Osteocyte (in vitro differentiated cells): ENCODE results near the gene TMEM94. TPM values are rescaled to one million over a fixed set of nuclear protein-coding genes. Genes with fewer than 3 reads are reported as not detected.
A peak's percentile ranks its signal among the peaks of the same experiment; 100 is the strongest.

ENCODE experiments used
- DNase-seq: peaks from one replicate; pipeline ENCODE4 v3.0.0; 2021; ENCODE audit warnings: mixed read lengths; ENCODE audit not compliant: unreplicated experiment; ENCODE audit errors: extremely low spot score
- H3K27ac Mint-ChIP-seq: one replicate; pipeline ENCODE4 v1.8.0; 2021; ENCODE audit warnings: mild to moderate bottlenecking, mixed read lengths; ENCODE audit not compliant: unreplicated experiment
- H3K27me3 Mint-ChIP-seq: one replicate; pipeline ENCODE4 v1.8.0; 2021; ENCODE audit warnings: mixed read lengths; ENCODE audit not compliant: unreplicated experiment
- H3K36me3 Mint-ChIP-seq: one replicate; pipeline ENCODE4 v1.8.0; 2021; ENCODE audit warnings: mixed read lengths; ENCODE audit not compliant: unreplicated experiment
- H3K4me1 Mint-ChIP-seq: one replicate; pipeline ENCODE4 v1.8.0; 2021; ENCODE audit warnings: mixed read lengths; ENCODE audit not compliant: unreplicated experiment
- H3K4me3 Mint-ChIP-seq: one replicate; pipeline ENCODE4 v1.8.0; 2021; ENCODE audit warnings: mild to moderate bottlenecking, moderate library complexity, mixed read lengths; ENCODE audit not compliant: unreplicated experiment
- H3K9me3 Mint-ChIP-seq: one replicate; pipeline ENCODE4 v1.8.0; 2021; ENCODE audit warnings: mixed read lengths; ENCODE audit not compliant: unreplicated experiment
- CTCF ChIP-seq: fragments of 200-600 bp; sonication (generic); IDR thresholded peaks from 2 replicates; pipeline ENCODE4 v1.5.0; 2021; ENCODE audit warnings: antibody characterized with exemption, mild to moderate bottlenecking, moderate library complexity
- total RNA-seq: library from RNA; stranded (reverse); gene quantifications from 2 replicates; pipeline ENCODE4 v1.2.1, GENCODE V29; 2021

The TMEM94 gene
- total RNA-seq, 1 donor from 2014 or later, result 78.4 TPM

GRCh38 chr17:75525806-75526554 lies 69.5 kb downstream of the TMEM94 start:
- Mint-ChIP-seq H3K9me3 (no peaks in the 10 kb centered on the region), H3K4me3 (peak overlapping the region; percentile 49), H3K4me1 (peaks cover 5% of the 10 kb centered on the region), H3K27ac (no peak overlapping the region), H3K36me3 (no peaks in the 10 kb centered on the region), H3K27me3 (peaks cover 5% of the 10 kb centered on the region)
- DNase-seq, result no peak
- no peak for TF ChIP-seq CTCF

GRCh38 chr17:75526555-75527270 lies 70.3 kb downstream of the TMEM94 start:
- no peak for DNase-seq
- Mint-ChIP-seq H3K4me1 (peaks cover 5% of the 10 kb centered on the region), H3K27me3 (peaks cover 5% of the 10 kb centered on the region), H3K36me3 (no peaks in the 10 kb centered on the region), H3K4me3 (peak overlapping the region; percentile 49), H3K9me3 (no peaks in the 10 kb centered on the region), H3K27ac (no peak overlapping the region)
- no peak for TF ChIP-seq CTCF

GRCh38 chr17:75530837-75531720 lies 74.6 kb downstream of the TMEM94 start:
- H3K27ac Mint-ChIP-seq, result no peak overlapping the region
- no peaks in the 10 kb centered on the region for H3K36me3 Mint-ChIP-seq
- H3K9me3 Mint-ChIP-seq, result no peaks in the 10 kb centered on the region
- H3K27me3 Mint-ChIP-seq, result peaks cover 5% of the 10 kb centered on the region
- no peak for TF ChIP-seq CTCF
- DNase-seq, result no peak
- H3K4me1 Mint-ChIP-seq, result peaks cover 5% of the 10 kb centered on the region
- H3K4me3 Mint-ChIP-seq, result no peak overlapping the region

- no peaks in the 10 kb centered on the region for H3K4me1 Mint-ChIP-seq
- TF ChIP-seq CTCF, result no peak
- no peak overlapping the region for H3K4me3 Mint-ChIP-seq
- no peak for DNase-seq
- peaks cover 2% of the 10 kb centered on the region for H3K27me3 Mint-ChIP-seq
- H3K27ac Mint-ChIP-seq, result no peak overlapping the region
- no peaks in the 10 kb centered on the region for H3K36me3 Mint-ChIP-seq
- H3K9me3 Mint-ChIP-seq, result no peaks in the 10 kb centered on the region
These were observed 75.3 kb downstream of the TMEM94 start for GRCh38 chr17:75531721-75532072.
